Choroid plexus epithelial cell (primary cell): ENCODE results near the gene BLTP3A.

ENCODE experiments used
- DNase-seq: peaks from one replicate; pipeline ENCODE4 v3.0.0-alpha.2; 2010; ENCODE audit warnings: low read depth
- H3K4me3 ChIP-seq: 2 replicates; pipeline ENCODE4 v1.5.1; 2011; ENCODE audit warnings: low read depth, mild to moderate bottlenecking, control low read depth, low read length, moderate library complexity
- TF ChIP-seq, protein P1 (sequence below): conservative IDR thresholded peaks from 2 replicates; pipeline ENCODE4 v1.5.1; 2011; ENCODE audit warnings: low read depth, mild to moderate bottlenecking, control low read depth, inconsistent platforms, low read length, moderate library complexity

BLTP3A gene

GRCh38 chr6:34836451-34836850 lies 44.6 kb downstream of the BLTP3A start:
- TF ChIP-seq, protein P1, sequence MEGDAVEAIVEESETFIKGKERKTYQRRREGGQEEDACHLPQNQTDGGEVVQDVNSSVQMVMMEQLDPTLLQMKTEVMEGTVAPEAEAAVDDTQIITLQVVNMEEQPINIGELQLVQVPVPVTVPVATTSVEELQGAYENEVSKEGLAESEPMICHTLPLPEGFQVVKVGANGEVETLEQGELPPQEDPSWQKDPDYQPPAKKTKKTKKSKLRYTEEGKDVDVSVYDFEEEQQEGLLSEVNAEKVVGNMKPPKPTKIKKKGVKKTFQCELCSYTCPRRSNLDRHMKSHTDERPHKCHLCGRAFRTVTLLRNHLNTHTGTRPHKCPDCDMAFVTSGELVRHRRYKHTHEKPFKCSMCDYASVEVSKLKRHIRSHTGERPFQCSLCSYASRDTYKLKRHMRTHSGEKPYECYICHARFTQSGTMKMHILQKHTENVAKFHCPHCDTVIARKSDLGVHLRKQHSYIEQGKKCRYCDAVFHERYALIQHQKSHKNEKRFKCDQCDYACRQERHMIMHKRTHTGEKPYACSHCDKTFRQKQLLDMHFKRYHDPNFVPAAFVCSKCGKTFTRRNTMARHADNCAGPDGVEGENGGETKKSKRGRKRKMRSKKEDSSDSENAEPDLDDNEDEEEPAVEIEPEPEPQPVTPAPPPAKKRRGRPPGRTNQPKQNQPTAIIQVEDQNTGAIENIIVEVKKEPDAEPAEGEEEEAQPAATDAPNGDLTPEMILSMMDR: no peak

GRCh38 chr6:34837528-34837927 lies 45.6 kb downstream of the BLTP3A start:
- TF ChIP-seq, protein P1: no peak

More at GRCh38 chr6:34836451-34836850, 44.6 kb downstream of the BLTP3A start:
- DNase-seq: no peak
- H3K4me3 ChIP-seq: no peak overlapping the region

GRCh38 chr6:34839666-34840352 lies 47.9 kb downstream of the BLTP3A start:
- DNase-seq: no peak

More at GRCh38 chr6:34837528-34837927, 45.6 kb downstream of the BLTP3A start:
- H3K4me3 ChIP-seq: no peak overlapping the region
- DNase-seq: no peak

More at GRCh38 chr6:34839666-34840352, 47.9 kb downstream of the BLTP3A start:
- no peak overlapping the region for H3K4me3 ChIP-seq
- TF ChIP-seq, protein P1: no peak
